Measurements from ENCODE around the gene LIPA. TPM values are rescaled to one million over a fixed set of nuclear protein-coding genes. Genes with fewer than 3 reads are reported as not detected.

LIPA gene
- 33.7 and 48.2 TPM in 2 replicates for total RNA-seq

DNA sequence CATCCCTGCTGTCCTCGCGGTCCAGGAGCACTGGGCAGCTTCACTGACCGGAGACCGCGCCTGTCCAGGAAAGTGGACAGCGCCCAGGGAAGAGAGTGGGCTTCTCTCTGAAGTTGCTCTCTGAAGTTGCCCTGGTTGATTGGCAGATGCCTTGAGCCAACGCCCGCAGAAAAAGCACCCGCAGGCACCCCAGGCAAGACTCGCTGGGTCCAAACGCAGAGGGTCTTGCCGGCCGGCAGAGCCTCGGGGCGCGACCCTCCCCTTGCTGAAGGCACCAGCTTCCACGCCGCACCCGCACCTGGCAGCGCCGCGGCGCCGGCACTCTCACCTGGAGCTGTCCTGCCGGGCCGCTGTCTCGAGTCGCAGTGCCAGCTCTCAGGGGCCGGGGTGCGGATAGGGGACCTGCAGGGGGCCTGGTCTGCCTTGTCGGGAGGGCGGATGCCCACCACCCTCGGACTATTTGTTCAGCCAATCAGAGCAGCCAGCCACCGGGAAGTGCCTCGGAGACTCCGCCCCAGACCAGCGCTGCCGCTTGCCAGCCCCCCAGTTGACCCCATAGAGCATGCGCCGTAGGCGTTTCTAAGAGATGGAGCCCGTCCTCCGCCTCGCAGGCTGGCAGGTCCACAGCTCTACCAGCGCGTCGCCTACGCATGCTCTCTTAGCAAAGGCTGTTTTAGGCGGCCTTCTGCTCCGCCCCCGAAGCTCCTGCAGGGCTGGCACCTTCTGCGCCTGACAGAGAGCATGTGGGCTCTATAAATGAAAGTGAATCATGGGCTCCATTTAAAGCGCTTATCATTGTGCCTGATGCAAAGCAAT, at the start of gene LIPA:
Gene LIPA, minus strand, starts transcription at position 367 of the 816 bp plus-strand sequence. CDS start 4,127 bp downstream, outside the sequence.

DNA sequence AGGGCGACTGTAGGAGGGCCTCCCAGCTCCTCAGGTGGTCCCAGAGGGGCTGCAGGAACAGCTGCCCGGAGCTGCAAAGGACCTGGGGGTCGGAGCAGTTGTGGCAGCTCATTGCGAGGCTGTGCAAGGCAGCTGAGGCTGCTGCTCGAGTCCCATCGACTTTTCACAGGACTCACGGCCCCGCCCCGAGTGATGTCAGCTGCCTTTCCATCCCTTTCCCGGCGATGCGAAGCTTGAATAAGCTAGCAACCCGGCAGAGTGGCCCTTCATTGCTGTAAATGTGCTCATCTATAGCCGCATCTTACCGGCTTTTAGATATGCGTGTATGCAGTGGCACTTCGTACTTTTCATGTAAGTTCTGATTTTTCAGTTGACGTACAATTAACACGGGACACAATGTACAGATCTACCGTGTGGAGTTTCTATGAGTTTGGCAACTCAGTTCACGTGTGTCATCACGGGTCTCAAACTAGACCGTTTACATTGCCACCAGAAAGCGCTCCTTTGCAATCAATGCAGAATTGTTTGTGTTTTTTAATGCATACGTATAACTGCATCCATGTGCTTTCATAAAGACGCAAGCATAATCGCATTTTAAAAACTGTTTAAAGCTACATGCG, 44.3 kb downstream of the LIPA start, which contains the start of gene CH25H:
Gene CH25H, minus strand, starts transcription at position 137 of the 620 bp plus-strand sequence. Its CDS starts 25 bp downstream, at position 112.

Other genes with a start within 250 kb of the LIPA start
- 0.25 TPM in 1 of 2 replicates, not detected in the other for gene CH25H, start 44.5 kb downstream of the LIPA start, total RNA-seq
- 0.49 and 2.2 TPM in 2 replicates for gene IFIT2, start 50.3 kb upstream of the LIPA start, total RNA-seq
- 4.3 and 5.4 TPM in 2 replicates for gene IFIT3, start 76.2 kb upstream of the LIPA start, total RNA-seq
- gene IFIT1B, start 126.3 kb upstream of the LIPA start, total RNA-seq, result not detected in 2 replicates
- gene IFIT1, start 140.8 kb upstream of the LIPA start, total RNA-seq, result 2.6 and 3.4 TPM in 2 replicates
- 8.6 and 8.8 TPM in 2 replicates for gene IFIT5, start 162.8 kb upstream of the LIPA start, total RNA-seq

All from mesangial cell (primary cell).